ENCODE measurements around the gene ITPR3. TPM values are rescaled to one million over a fixed set of nuclear protein-coding genes. Genes with fewer than 3 reads are reported as not detected.

The ITPR3 gene
- total RNA-seq, 4 donors from 2014 or later = 174 to 206 (median 199) TPM

DNA sequence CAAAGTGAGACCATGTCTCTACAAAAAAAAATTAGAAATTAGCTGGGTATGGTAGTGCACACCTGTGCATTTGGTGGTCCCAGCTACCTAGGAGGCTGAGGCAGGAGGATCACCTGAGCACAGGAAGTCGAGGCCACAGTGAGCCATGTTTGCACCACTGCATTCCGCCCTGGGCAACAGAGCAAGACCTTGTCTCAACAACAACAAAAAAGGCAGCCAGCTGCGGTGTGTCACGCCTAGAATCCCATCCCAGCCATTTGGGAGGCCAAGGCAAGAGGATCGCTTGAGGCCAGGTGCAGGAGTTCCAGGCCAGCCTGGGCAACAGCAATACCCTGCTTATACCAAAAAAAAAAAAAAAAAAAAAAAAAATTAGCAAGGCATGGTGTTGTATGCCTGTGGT, 39.9 kb upstream of the ITPR3 start:
- H3K4me3 ChIP-seq = no peak overlapping the region
- 93% methylated on average over 5 of the region's 5 CpGs for WGBS
- no peaks in the 10 kb centered on the region for H3K9me3 ChIP-seq
- no peak overlapping the region for H3K27ac ChIP-seq
- H3K36me3 ChIP-seq = peaks cover 9% of the 10 kb centered on the region
- no peak for DNase-seq (ENCODE audit: low spot score in 2 of 2)
- TF ChIP-seq, protein P1, sequence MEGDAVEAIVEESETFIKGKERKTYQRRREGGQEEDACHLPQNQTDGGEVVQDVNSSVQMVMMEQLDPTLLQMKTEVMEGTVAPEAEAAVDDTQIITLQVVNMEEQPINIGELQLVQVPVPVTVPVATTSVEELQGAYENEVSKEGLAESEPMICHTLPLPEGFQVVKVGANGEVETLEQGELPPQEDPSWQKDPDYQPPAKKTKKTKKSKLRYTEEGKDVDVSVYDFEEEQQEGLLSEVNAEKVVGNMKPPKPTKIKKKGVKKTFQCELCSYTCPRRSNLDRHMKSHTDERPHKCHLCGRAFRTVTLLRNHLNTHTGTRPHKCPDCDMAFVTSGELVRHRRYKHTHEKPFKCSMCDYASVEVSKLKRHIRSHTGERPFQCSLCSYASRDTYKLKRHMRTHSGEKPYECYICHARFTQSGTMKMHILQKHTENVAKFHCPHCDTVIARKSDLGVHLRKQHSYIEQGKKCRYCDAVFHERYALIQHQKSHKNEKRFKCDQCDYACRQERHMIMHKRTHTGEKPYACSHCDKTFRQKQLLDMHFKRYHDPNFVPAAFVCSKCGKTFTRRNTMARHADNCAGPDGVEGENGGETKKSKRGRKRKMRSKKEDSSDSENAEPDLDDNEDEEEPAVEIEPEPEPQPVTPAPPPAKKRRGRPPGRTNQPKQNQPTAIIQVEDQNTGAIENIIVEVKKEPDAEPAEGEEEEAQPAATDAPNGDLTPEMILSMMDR (IDR thresholded peaks at IDR 0.05) = no peak
- TF ChIP-seq POLR2AphosphoS5 (IDR thresholded peaks at IDR 0.05) = no peak
- TF ChIP-seq POLR2A (IDR thresholded peaks at IDR 0.05) = no peak
- TF ChIP-seq EP300 (IDR thresholded peaks at IDR 0.05) = no peak
- H3K4me1 ChIP-seq = peaks cover 49% of the 10 kb centered on the region
- H3K27me3 ChIP-seq = no peaks in the 10 kb centered on the region

- DNase-seq (ENCODE audit: low spot score in 2 of 2) = no peak
- no peak overlapping the region for H3K4me3 ChIP-seq
- no peaks in the 10 kb centered on the region for H3K27me3 ChIP-seq
- H3K9me3 ChIP-seq = no peaks in the 10 kb centered on the region
- peaks cover 26% of the 10 kb centered on the region for H3K4me1 ChIP-seq
- H3K36me3 ChIP-seq = no peaks in the 10 kb centered on the region
- TF ChIP-seq POLR2A (IDR thresholded peaks at IDR 0.05) = no peak
- TF ChIP-seq, protein P1 (IDR thresholded peaks at IDR 0.05) = peak in 1 of 2 donors; percentile 34
- no peak overlapping the region for H3K27ac ChIP-seq
- WGBS = 64% methylated on average over 8 of the region's 8 CpGs
These were observed 37.4 kb upstream of the ITPR3 start for GRCh38 chr6:33583591-33584155.

GRCh38 chr6:33584700-33585402, 36.3 kb upstream of the ITPR3 start:
- DNase-seq (ENCODE audit: low spot score in 2 of 2) = no peak
- Histone ChIP-seq H3K27ac (no peak overlapping the region), H3K27me3 (no peaks in the 10 kb centered on the region), H3K36me3 (no peaks in the 10 kb centered on the region), H3K4me3 (no peak overlapping the region), H3K9me3 (no peaks in the 10 kb centered on the region), H3K4me1 (peaks cover 19% of the 10 kb centered on the region)
- 73% methylated on average over 9 of the region's 11 CpGs for WGBS
- TF ChIP-seq, protein P1 (IDR thresholded peaks at IDR 0.05) = no peak
- TF ChIP-seq POLR2AphosphoS5 (IDR thresholded peaks at IDR 0.05) = no peak
- TF ChIP-seq EP300 (IDR thresholded peaks at IDR 0.05) = no peak
- no peak for TF ChIP-seq POLR2A (IDR thresholded peaks at IDR 0.05)

DNA sequence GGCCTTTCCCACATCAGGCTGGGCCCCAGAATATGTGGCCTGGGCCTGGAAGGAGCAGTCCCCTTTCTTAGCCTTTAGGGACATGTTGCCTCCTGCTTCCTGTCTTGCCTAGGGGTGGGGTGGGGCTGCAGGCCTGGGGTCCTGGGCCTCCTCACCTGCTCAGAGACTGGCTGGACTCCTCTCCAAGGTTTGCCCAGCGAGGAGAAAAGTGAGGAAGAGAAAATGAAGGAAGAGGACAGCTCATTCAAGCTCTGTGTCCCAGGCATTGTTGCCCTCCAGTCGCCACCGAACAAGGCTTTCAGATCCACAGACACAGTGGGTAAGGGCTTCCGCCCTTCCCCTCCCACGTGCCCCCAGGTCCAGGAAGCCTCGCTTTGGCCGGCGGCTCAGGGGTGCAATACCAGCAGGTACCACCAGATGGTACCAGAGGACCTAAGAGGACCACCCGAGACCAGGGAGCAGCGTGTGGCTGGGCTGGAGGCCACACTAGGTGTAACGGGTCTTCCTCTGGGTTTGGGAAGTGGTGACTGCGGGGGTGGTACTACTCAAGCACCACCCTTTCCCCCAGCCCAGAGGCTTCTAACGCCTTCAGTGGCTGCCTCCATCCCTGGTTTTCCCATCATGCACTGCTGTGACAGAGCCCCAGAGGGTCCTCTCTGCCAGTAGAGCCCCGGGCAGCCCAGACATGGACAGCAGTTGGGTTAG, 35.6 kb upstream of the ITPR3 start:
- Histone ChIP-seq H3K36me3 (no peaks in the 10 kb centered on the region), H3K4me1 (peaks cover 21% of the 10 kb centered on the region), H3K9me3 (no peaks in the 10 kb centered on the region), H3K4me3 (no peak overlapping the region), H3K27me3 (no peaks in the 10 kb centered on the region), H3K27ac (no peak overlapping the region)
- DNase-seq (ENCODE audit: low spot score in 2 of 2) = peak; percentile 87 to 89
- TF ChIP-seq, protein P1 (IDR thresholded peaks at IDR 0.05) = peak; percentile 92 to 98
- TF ChIP-seq POLR2AphosphoS5 (IDR thresholded peaks at IDR 0.05) (no peak), EP300 (IDR thresholded peaks at IDR 0.05) (no peak)
- WGBS = 0% methylated on average over 1 of the region's 14 CpGs

- no peak overlapping the region for H3K27ac ChIP-seq
- DNase-seq (ENCODE audit: low spot score in 2 of 2) = no peak
- 60% methylated on average over 6 of the region's 9 CpGs for WGBS
- no peaks in the 10 kb centered on the region for H3K27me3 ChIP-seq
- H3K36me3 ChIP-seq = no peaks in the 10 kb centered on the region
- peaks cover 25% of the 10 kb centered on the region for H3K4me1 ChIP-seq
- H3K4me3 ChIP-seq = no peak overlapping the region
- no peaks in the 10 kb centered on the region for H3K9me3 ChIP-seq
- no peak for TF ChIP-seq POLR2A (IDR thresholded peaks at IDR 0.05)
- TF ChIP-seq EP300 (IDR thresholded peaks at IDR 0.05) = no peak
- TF ChIP-seq POLR2AphosphoS5 (IDR thresholded peaks at IDR 0.05) = no peak
These were observed 34.9 kb upstream of the ITPR3 start for GRCh38 chr6:33586108-33586640.

Measured in suprapubic skin (tissue), 4 donors.